PFSK-1 (cell line): ENCODE results near the gene HOXB7.

Experiments
- FOXP2 ChIP-seq: optimal IDR thresholded peaks from 2 replicates; pipeline ENCODE3; 2011; ENCODE audit warnings: borderline replicate concordance, control low read depth, inconsistent platforms; ENCODE audit not compliant: insufficient read depth; ENCODE audit errors: extremely low read length, extremely low read depth
- POLR2AphosphoS5 ChIP-seq: IDR thresholded peaks from 2 replicates; pipeline ENCODE4 v1.6.1; 2012; ENCODE audit warnings: low read depth, mild to moderate bottlenecking, control low read depth, low read length, moderate library complexity
- SIN3A ChIP-seq: IDR thresholded peaks from 2 replicates; pipeline ENCODE4 v1.6.1; 2012; ENCODE audit warnings: mild to moderate bottlenecking, low read length, moderate library complexity, borderline replicate concordance; ENCODE audit not compliant: insufficient read depth
- TAF1 ChIP-seq: IDR thresholded peaks from 2 replicates; pipeline ENCODE4 v1.6.1; 2012; ENCODE audit warnings: low read length, control low read depth, borderline replicate concordance; ENCODE audit not compliant: insufficient read depth
- TF ChIP-seq, protein P1 (sequence below), 2 experiments: IDR thresholded peaks; 2 replicates each; pipeline versions ENCODE4 v1.6.1 to v1.8.0; 2011 to 2012; ENCODE audit warnings: low read depth in 2 of 2, low read length in 2 of 2, control low read depth in 1 of 2, inconsistent platforms in 1 of 2, mild to moderate bottlenecking in 1 of 2, moderate library complexity in 1 of 2; ENCODE audit not compliant: insufficient read depth in 1 of 2

Gene HOXB7

DNA sequence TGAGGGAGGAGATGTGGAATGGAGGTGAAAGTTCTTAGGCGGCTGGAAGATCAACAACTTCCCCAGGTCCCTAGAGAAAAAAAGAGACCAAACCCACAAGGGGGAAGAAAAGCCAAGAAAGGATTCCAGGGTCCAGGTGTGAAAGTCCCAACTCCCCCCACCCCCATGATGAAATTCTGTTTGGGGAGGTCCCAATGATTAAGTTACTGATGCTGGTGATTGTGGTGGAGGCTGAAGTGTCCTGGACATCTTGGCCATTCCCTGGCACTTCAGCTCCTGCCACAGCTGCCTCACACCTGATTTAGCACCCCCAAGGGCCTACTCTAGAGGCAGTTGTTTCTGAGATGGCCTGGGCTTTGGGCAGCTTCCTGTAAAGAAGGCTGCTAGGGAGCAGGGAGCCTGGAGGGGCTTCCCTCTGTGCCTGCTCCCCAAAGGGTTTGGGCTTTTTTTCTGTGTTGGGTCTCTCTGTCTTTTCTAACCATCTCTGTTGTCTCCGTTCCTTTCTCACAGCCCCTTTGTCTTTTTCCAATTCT, 45.7 kb downstream of the HOXB7 start:
- TF ChIP-seq FOXP2 (no peak), TAF1 (no peak), SIN3A (no peak), POLR2AphosphoS5 (no peak)
- TF ChIP-seq, protein P1, sequence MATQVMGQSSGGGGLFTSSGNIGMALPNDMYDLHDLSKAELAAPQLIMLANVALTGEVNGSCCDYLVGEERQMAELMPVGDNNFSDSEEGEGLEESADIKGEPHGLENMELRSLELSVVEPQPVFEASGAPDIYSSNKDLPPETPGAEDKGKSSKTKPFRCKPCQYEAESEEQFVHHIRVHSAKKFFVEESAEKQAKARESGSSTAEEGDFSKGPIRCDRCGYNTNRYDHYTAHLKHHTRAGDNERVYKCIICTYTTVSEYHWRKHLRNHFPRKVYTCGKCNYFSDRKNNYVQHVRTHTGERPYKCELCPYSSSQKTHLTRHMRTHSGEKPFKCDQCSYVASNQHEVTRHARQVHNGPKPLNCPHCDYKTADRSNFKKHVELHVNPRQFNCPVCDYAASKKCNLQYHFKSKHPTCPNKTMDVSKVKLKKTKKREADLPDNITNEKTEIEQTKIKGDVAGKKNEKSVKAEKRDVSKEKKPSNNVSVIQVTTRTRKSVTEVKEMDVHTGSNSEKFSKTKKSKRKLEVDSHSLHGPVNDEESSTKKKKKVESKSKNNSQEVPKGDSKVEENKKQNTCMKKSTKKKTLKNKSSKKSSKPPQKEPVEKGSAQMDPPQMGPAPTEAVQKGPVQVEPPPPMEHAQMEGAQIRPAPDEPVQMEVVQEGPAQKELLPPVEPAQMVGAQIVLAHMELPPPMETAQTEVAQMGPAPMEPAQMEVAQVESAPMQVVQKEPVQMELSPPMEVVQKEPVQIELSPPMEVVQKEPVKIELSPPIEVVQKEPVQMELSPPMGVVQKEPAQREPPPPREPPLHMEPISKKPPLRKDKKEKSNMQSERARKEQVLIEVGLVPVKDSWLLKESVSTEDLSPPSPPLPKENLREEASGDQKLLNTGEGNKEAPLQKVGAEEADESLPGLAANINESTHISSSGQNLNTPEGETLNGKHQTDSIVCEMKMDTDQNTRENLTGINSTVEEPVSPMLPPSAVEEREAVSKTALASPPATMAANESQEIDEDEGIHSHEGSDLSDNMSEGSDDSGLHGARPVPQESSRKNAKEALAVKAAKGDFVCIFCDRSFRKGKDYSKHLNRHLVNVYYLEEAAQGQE (IDR thresholded peaks at IDR 0.05; ENCODE audit: insufficient read depth in 1 of 2, low read depth in 2 of 2, low read length in 2 of 2) = no peak

DNA sequence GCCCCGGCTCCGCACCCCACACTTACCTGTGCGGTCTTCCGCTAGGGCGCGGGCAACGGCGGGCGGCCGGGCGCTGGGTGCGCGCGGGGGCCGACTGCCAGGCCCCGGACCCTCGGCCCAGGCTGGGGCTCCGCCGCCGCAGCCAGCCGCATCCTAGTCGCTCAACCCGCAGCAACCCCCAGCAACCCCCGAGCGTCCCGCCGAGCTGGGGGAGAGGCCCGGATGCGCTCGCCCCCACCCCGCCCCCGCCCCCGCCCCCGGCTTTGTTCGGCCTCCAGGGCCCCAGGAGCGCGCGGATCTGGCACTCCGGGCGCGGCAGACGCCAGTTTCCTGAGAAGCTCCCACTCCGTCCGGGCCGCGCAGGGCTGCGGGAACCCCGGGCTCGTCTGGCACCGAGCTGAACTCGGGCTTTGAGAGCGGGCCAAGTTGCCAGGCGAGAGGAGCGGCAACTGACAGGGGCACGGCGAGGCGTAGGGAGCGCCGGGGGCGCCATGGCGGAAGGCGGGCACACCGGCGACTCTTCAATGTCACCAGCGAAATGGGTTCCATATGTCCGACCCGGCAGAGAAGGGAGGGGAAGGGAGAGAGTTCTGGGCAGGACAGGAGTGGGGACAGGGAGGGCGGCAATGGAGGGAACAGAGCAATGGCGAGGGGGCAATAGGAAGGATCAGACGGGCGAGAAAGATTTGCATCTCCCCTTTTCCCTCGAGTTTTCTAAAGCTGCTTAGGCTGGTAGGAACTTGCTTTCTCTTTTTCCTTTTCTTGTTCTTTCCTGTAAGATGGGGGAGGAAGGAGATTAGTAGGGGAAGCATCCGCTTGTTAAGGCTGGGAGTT, 46.4 kb downstream of the HOXB7 start:
- TF ChIP-seq POLR2AphosphoS5 (no peak), TAF1 (no peak), SIN3A (no peak), FOXP2 (no peak)
- TF ChIP-seq, protein P1 (IDR thresholded peaks at IDR 0.05; ENCODE audit: insufficient read depth in 1 of 2, low read depth in 2 of 2, low read length in 2 of 2) = no peak

DNA sequence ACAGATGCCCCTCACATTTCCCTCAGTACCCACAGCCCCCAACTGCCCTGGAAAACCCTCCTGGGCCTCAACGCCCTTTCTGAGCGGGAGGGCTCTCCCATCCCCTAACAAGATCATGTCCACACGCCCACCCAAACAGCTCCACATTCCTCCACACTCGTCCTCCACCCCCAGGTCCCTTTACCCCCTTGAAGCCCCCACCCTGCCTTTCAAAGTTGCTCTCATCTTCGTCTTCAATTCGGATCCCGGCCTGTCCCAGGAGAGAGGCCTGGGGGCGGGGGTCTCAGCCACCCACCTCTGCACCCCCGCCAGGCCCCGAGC, 47.0 kb downstream of the HOXB7 start:
- no peak for TF ChIP-seq SIN3A
- no peak for TF ChIP-seq TAF1
- TF ChIP-seq, protein P1 (IDR thresholded peaks at IDR 0.05; ENCODE audit: insufficient read depth in 1 of 2, low read depth in 2 of 2, low read length in 2 of 2) = no peak
- TF ChIP-seq POLR2AphosphoS5 = no peak
- TF ChIP-seq FOXP2 = no peak

DNA sequence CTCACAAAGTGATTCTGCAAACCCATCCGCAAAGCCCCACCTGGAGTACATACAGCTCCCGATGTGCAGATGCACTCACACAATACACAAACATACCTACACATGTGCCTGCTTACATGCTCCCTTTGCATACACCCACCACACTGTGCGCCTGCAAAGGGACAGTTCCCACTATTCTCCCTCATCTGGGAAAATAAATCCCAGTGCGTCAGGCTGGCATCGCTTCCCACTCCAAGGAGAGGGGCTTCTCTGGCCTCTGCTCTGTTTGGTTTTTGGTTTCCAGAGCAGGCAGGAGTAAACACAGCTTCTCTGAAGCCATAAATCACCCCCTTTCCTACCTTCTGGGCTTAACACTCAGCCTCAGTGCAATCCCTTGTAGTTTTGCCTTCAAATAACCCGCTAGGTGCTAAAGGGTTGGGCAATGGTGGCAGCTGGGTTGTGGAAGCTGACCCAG, 47.4 kb downstream of the HOXB7 start:
- TF ChIP-seq POLR2AphosphoS5 = no peak
- no peak for TF ChIP-seq SIN3A
- TF ChIP-seq, protein P1 (IDR thresholded peaks at IDR 0.05; ENCODE audit: insufficient read depth in 1 of 2, low read depth in 2 of 2, low read length in 2 of 2) = no peak
- no peak for TF ChIP-seq FOXP2
- no peak for TF ChIP-seq TAF1
